Measurements from ENCODE around the gene ABCA5.
A peak's percentile ranks its signal among the peaks of the same experiment; 100 is the strongest.

ABCA5 gene

DNA sequence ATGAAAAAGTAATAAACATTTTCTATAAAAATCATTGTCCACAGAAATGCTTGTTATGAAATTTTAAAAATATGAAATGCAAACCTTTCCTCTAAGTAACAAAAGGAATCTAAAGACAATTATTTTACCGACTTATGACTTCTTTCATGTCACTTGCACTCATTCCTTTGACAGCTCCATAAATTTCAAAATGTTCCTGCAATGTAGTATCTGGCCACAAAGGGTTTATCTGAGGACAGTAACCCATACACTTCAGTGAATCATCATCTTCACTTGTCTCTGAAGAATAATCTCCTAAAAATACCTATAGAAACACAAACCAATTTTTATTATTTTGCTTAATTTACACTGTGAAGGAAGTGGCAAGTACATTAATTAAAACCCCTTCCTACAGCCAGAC, 72.7 kb downstream of the ABCA5 start:
- DNase-seq = no peak

- no peak for DNase-seq
These were observed 76.3 kb downstream of the ABCA5 start for GRCh38 chr17:69250641-69251040.

GRCh38 chr17:69246726-69247375, 80.1 kb downstream of the ABCA5 start:
- DNase-seq = no peak

GRCh38 chr17:69246202-69246601, 80.7 kb downstream of the ABCA5 start:
- DNase-seq = no peak

- DNase-seq = no peak
These were observed 81.3 kb downstream of the ABCA5 start for GRCh38 chr17:69245617-69246016.

DNA sequence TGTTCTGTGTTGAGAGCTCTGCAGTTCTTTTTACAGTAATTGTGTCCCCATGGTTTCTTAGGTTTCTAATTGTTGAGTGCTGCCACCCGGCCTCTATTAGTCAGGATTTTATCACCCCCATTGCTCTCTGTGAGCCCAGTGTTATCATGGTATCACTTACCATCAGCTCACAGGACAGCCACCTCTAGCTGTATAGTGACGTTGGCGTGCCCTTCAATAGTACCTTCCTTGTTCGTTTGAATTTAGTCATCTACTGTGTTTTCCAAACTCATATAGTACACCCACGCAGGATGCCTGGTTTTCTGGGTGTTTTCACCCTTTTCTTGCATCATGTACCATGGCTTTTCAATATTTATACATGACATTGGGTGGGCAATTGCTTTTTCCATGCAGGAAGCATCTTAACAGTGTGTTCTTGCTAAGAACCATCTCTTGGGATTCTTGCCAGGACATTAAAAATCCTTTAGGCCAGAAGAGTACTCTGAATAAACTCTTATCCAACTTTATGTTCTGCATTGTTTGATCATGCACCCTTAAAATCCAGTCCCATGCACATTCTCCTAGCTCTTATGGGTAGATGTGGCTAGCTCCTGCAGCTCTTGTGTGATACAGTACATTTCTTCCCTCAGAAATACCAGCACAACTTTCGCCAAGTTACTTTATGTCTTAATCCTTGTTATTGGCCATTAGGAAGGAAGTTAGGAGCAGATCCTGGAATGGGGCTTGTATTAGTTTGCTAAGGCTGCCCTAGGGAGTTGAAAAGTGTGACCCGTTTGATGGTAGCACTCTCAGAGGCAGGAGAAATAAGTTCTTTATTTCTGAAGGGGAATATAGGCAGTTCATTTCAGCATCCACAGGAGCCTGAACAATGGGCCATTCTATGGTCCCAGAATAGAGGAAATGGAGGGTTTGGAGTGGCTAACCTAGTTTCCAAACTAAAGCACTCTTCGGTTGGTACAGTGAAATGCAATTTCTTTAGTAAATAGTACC, 87.0 kb downstream of the ABCA5 start:
- DNase-seq = no peak

- no peak for DNase-seq
These were observed 90.0 kb downstream of the ABCA5 start for GRCh38 chr17:69236946-69237345.

GRCh38 chr17:69236464-69236863, 90.5 kb downstream of the ABCA5 start:
- no peak for DNase-seq

DNA sequence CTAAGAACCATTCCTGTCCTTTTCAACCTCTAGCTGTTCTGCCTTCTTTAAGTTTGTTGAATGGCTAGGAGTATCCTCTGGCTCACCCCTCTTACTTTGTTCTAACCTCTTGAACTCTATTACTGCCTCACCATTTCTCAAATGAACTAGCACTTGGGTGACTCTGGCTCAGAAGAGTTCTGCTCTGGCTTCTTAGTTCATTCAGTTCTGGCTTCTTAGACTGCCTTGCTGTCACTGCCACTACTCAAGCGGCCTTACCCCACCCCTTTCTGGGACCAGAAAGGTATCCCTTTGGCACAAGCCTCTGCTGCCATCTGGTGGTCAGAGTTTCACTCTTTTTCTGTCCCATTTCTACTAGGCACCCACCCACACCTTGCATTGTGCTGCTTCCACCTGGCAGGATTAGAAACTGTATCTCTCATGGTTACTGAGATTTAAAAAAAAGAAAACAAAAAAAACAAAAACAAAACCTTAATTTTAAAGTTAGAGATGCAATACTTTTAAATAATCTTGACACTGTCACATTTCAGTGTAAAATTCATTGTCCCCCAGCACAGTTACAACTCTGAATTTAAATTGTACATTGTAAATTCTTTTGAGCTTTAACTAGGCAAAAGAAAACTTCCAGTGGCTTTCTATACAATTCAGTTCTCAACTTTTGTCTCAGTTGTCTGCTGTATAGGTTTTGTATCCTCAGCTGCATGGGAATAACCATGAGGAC, 91.4 kb downstream of the ABCA5 start:
- peak; percentile 33 to 51 for DNase-seq

DNA sequence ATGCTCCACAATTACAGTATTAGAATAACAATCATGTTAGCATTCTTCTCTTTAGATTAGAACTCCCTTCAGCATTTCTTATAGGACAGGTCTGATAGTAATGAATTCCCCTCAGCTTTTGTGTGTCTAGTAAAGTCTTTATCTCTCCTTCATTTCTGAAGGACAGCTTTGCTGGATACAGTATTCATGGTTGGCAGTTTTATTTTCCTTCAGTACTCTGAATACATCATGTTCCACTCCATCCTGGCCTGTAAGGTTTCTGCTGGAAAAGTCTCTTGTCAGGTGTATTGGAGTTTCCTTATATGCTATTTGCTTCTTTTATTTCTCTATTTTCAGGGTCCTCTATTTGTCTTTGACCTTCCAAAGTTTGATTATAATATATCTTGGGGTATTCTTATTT, 94.3 kb downstream of the ABCA5 start:
- DNase-seq = no peak

- no peak for DNase-seq
These were observed 95.4 kb downstream of the ABCA5 start for GRCh38 chr17:69231521-69231920.

- no peak for DNase-seq
These were observed 96.0 kb downstream of the ABCA5 start for GRCh38 chr17:69230939-69231338.

GRCh38 chr17:69228576-69228975, 98.4 kb downstream of the ABCA5 start, which contains the start of gene ABCA10:
Gene ABCA10, minus strand, starts transcription at chr17:69228824. Its CDS starts 3,466 bp downstream, at chr17:69225358.
- DNase-seq = no peak

DNA sequence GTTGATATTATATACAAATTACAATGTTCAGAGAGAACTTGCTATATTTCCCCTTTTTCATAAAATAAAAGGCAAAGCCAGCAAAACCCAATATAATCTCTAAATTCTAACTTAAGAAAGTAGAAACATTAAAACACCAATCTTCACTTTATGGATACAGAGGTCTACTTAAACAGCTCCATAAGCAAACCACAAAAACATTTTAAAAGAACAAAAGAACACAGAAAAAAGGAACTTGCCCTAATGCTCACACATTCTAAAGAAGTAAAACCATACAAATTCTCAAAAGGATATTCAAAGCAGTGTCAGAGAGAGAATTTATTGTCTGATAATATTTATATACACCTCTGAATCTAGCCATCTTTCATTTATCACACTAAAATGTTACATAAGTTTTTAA, 98.9 kb downstream of the ABCA5 start:
- DNase-seq = no peak

DNA sequence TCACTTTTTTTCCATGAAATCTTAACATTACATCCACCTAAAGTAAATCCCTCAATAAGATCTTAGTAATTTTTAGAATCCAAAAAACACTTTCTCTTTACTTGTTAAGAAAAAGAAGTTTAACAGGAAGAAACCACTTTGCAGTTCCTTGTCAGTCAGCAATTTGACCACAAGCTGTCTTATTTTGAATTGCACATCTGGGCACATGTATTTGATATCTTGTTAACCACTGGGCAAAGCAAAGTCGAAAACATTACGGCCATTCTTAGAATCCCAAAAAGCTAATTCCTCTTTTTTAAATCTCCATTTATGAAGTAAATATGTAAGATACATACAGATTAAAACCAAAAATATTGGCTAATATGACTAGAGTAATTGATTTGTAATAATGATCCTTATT, 99.4 kb downstream of the ABCA5 start:
- no peak for DNase-seq

- DNase-seq = no peak
These were observed 103.1 kb downstream of the ABCA5 start for GRCh38 chr17:69223809-69224208.

DNA sequence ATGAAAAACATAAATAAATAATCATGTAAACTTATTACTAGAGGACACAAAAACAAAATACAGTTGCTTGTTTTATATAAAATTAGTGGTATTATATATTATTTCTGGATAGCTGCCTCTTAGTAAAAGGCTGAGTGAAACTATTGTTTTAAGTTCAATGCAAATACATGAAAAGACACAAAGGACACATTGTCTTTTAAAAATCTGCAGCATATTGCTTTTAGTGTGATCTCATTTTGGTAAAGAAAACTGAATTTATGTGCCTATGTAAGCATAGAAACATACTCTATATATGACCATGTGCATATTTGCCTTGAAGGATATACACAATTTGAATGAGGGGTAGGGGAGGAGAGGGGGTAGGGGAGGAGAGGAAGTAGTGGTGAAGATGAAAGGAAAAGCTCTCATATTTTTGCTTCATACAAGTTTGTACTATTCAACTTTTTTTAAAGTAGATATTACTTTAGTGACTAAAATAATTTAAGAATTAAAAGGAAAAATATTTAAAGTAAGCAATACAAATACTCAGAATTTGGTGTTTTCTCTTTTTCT, 104.2 kb downstream of the ABCA5 start:
- DNase-seq = no peak

DNA sequence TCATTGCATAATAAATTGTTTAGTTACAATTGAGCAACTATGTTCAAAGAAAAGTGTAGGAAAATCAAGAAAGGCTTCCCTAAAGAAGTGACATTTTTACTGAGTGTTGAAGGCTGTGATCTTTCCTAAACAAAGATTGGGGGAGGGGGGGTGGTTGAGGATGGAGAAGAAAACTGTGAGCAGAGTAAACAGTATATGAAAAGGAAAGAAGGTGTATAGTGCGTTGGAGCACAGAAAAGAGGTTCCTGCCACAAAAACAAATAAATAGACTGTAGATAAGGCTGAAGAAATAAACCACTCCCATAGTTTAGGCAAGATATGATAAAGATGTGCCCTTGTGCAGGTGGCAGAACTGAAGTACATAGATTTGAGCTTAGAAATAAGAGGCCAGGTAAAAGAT, 106.8 kb downstream of the ABCA5 start:
- DNase-seq = no peak

DNA sequence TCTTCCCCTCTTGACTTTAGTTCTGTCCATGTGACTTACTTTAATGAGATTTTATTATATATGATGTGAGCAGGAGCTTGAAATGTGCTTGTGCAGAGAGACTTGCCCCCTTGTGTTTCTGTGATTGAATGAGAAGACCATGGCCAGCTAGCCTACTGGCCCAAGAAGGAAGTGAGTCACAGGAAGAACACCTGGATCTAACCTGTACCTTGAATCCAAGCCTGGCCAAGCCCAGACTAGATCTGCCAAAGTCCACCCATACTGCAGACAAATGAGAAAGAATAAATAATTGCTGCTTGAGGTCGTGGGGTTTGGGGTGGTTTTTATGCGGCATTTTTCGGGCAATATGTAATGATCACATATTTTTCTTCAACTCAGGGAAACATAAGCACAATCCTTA, 107.9 kb downstream of the ABCA5 start:
- DNase-seq = no peak

DNA sequence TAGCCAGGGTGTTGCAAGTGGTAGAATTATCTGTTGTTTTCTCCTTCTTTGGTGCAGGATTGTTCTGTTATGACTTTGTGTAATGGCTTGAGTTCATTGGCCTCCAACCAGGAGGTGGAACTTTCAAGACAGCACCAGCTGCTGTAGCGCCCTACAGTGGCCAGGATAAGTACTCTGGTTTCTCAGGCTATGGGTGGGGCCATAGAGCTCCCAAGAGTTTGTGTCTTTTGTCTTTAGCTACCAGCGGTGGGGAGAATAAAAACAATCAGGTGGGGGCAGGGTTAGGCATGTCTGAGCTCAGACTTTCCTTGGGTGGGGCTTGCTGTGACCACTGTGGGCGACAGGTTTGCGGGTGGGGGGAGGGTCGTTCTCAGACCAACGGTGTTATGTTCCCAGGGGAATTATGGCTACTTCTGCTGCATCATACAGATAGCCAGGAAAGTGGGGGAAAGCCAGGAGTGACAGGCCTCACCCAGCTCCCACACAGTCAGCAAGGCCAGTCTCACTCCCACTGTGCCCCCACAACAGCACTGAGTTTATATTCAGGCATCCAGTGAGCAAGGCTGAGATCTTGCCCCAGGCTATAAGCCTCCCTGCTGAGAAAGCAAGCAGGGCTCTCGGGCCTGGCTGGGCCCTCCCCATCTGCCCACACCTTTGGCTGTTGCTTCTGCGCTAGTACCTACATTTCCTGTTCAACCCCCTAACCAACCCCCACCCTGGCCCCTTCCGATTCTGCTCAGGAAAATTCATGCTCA, 113.7 kb downstream of the ABCA5 start:
- no peak for DNase-seq

GRCh38 chr17:69208640-69209039, 118.3 kb downstream of the ABCA5 start:
- DNase-seq = no peak

- DNase-seq = no peak
These were observed 119.8 kb downstream of the ABCA5 start for GRCh38 chr17:69207151-69207550.

Data from NCI-H187 (cell line).